Measurements from ENCODE around the gene CORO1C. TPM values are rescaled to one million over a fixed set of nuclear protein-coding genes. Genes with fewer than 3 reads are reported as not detected.

The CORO1C gene
- total RNA-seq, 1 experiment from 2014 or later: 138 TPM

GRCh38 chr12:108764540-108765288 lies 33.4 kb upstream of the CORO1C start:
- ChIA-PET CTCF (no interaction called here), RAD21 (ENCODE audit: low non-redundant PET in 1 of 2, low total read pairs in 2 of 2, uncharacterized antibody in 2 of 2, unreplicated experiment in 2 of 2) (no interaction called here), POLR2A (no interaction called here)
- intact Hi-C loops (cut with micrococcal nuclease): no loop called here
- no peak overlapping the region for H2AFZ ChIP-seq (ENCODE audit: low read depth, low read length, poor library complexity, severe bottlenecking)
- no peak overlapping the region for H3K9ac ChIP-seq (ENCODE audit: low read length)
- no peaks in the 10 kb centered on the region for H3K36me3 ChIP-seq (ENCODE audit: control insufficient read depth in 1 of 2, insufficient read depth in 2 of 2, low read length in 2 of 2)
- no peak overlapping the region for H3K4me2 ChIP-seq (ENCODE audit: low read length)
- no TSS peak for BruUV-seq (replicated peaks)
- ATAC-seq (no peak), DNase-seq (ENCODE audit: low read depth, low spot score) (no peak)
- no peaks in the 10 kb centered on the region for H3K9me3 ChIP-seq (ENCODE audit: control insufficient read depth in 1 of 2, insufficient read depth in 1 of 2, low read depth in 1 of 2, low read length in 2 of 2)
- TF ChIP-seq, protein P1, sequence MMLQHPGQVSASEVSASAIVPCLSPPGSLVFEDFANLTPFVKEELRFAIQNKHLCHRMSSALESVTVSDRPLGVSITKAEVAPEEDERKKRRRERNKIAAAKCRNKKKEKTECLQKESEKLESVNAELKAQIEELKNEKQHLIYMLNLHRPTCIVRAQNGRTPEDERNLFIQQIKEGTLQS (IDR thresholded peaks at IDR 0.05): no peak
- TF ChIP-seq POLR2A (IDR thresholded peaks at IDR 0.05; ENCODE audit: borderline replicate concordance, extremely low read depth, insufficient read depth, insufficient read length) (no peak), CEBPB (IDR thresholded peaks at IDR 0.05; ENCODE audit: low read depth) (no peak), REST (IDR thresholded peaks at IDR 0.05; ENCODE audit: low read depth) (no peak), CBX3 (IDR thresholded peaks at IDR 0.05; ENCODE audit: low read depth) (no peak)
- TF ChIP-seq, protein P2, sequence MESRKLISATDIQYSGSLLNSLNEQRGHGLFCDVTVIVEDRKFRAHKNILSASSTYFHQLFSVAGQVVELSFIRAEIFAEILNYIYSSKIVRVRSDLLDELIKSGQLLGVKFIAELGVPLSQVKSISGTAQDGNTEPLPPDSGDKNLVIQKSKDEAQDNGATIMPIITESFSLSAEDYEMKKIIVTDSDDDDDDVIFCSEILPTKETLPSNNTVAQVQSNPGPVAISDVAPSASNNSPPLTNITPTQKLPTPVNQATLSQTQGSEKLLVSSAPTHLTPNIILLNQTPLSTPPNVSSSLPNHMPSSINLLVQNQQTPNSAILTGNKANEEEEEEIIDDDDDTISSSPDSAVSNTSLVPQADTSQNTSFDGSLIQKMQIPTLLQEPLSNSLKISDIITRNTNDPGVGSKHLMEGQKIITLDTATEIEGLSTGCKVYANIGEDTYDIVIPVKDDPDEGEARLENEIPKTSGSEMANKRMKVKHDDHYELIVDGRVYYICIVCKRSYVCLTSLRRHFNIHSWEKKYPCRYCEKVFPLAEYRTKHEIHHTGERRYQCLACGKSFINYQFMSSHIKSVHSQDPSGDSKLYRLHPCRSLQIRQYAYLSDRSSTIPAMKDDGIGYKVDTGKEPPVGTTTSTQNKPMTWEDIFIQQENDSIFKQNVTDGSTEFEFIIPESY (IDR thresholded peaks at IDR 0.05; ENCODE audit: extremely low read depth, insufficient replicate concordance, low read length): no peak
- no peak overlapping the region for H3K4me3 ChIP-seq (replicated peaks in 1 of 2; ENCODE audit: low read depth in 1 of 2, low read length in 2 of 2)
- H3K27ac ChIP-seq (ENCODE audit: low read depth, low read length): no peak overlapping the region
- no peaks in the 10 kb centered on the region for H4K20me1 ChIP-seq (ENCODE audit: insufficient read depth)
- H3K79me2 ChIP-seq (ENCODE audit: insufficient read depth, low read length): no peaks in the 10 kb centered on the region
- no peaks in the 10 kb centered on the region for H3K27me3 ChIP-seq (ENCODE audit: insufficient read depth, low read length)
- peaks cover 5 to 13% of the 10 kb centered on the region in 2 experiments for H3K4me1 ChIP-seq (ENCODE audit: control insufficient read depth in 1 of 2, insufficient read depth in 2 of 2, low read length in 2 of 2)
- H3K9me2 ChIP-seq (ENCODE audit: insufficient read depth): no peaks in the 10 kb centered on the region

Measured in HCT116 (cell line).